Activated T-helper 1 cell treated with anti-CD3 and anti-CD28 coated beads, Interleukin-12 subunit alpha, Interleukin-12 subunit beta, Interleukin-2, Interleukin-4 antibody, amounts not matched to agents 30 ng/mL and 10 ng/mL and 1 ng/mL, durations not matched to agents 14 hours and 24 hours and 36 hours (primary cell): ENCODE data around the gene ZFYVE19. TPM values are rescaled to one million over a fixed set of nuclear protein-coding genes. Genes with fewer than 3 reads are reported as not detected.

Experiments used
- DNase-seq: peaks from one replicate; pipeline ENCODE4 v3.0.0; 2021; ENCODE audit warnings: low spot score
- H3K27ac Mint-ChIP-seq: one replicate; pipeline ENCODE4 v1.8.0; 2021; ENCODE audit warnings: mild to moderate bottlenecking, mixed read lengths
- H3K27me3 Mint-ChIP-seq: one replicate; pipeline ENCODE4 v1.8.0; 2022; ENCODE audit warnings: mild to moderate bottlenecking, moderate library complexity, mixed read lengths; ENCODE audit not compliant: insufficient read depth
- H3K36me3 Mint-ChIP-seq: one replicate; pipeline ENCODE4 v1.8.0; 2021; ENCODE audit warnings: low read depth, mixed read lengths
- H3K4me1 Mint-ChIP-seq: one replicate; pipeline ENCODE4 v1.8.0; 2021; ENCODE audit warnings: low read depth, mixed read lengths
- H3K4me3 Mint-ChIP-seq: one replicate; pipeline ENCODE4 v1.8.0; 2021; ENCODE audit warnings: mild to moderate bottlenecking, moderate library complexity, mixed read lengths
- H3K9me3 Mint-ChIP-seq: one replicate; pipeline ENCODE4 v1.8.0; 2021; ENCODE audit warnings: mixed read lengths
- intact Hi-C: fragments of 100-400 bp; cut with micrococcal nuclease; formaldehyde crosslinking; loops from one replicate; pipeline ENCODE4 v1.15.1; 2024
- total RNA-seq: library from RNA; stranded (reverse); gene quantifications from 2 replicates; pipeline ENCODE4 v1.2.3, GENCODE V29; 2022

Gene ZFYVE19, protein sequence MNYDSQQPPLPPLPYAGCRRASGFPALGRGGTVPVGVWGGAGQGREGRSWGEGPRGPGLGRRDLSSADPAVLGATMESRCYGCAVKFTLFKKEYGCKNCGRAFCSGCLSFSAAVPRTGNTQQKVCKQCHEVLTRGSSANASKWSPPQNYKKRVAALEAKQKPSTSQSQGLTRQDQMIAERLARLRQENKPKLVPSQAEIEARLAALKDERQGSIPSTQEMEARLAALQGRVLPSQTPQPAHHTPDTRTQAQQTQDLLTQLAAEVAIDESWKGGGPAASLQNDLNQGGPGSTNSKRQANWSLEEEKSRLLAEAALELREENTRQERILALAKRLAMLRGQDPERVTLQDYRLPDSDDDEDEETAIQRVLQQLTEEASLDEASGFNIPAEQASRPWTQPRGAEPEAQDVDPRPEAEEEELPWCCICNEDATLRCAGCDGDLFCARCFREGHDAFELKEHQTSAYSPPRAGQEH
- 36.2 and 38.6 TPM in 2 replicates for total RNA-seq

DNA sequence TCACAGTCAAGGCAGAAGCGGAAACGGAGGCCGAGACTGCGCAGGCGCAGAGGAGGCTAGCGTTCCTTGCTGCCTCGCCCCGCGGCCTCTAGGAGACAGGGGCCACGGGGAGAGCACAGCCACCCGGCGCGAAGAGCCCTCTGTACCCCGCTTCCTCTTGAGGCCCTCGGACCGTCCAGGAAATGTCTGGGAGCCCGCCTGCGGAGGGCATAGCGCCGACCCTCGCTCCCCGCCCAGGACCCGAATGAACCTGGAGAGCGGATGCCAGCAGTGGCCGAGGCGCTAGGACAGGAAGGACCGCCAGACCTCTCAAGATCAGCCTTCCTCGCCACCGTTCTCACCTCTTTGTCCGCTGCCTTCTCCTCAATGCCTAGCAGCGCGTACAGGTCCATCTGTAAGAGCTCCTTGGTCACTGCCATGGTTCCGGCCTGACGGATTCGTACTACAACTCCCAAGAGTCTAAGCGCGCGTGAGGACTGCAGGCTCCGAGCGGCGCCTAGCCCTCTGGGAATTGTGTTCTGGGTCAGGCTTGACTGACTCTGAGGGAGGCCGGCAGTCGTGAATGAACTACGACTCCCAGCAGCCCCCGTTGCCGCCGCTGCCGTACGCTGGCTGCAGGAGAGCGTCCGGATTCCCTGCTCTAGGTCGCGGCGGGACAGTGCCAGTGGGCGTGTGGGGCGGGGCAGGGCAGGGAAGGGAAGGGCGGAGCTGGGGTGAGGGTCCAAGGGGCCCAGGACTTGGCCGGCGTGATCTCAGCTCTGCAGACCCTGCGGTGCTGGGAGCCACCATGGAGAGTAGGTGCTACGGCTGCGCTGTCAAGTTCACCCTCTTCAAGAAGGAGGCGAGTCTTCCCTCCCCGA, at the start of gene ZFYVE19, which contains the start of gene DNAJC17:
Gene ZFYVE19 (plus strand): TSS at position 62 of the 860 bp plus-strand sequence. CDS start 501 bp downstream, at position 563.
Gene DNAJC17 (minus strand): TSS at position 446 of the 860 bp plus-strand sequence. CDS start 27 bp downstream, at position 419.
- Mint-ChIP-seq H3K4me1 (peaks cover 17% of the 10 kb centered on the region), H3K27ac (peak within 1 kb of the TSS; percentile 100), H3K4me3 (peak within 1 kb of the TSS; percentile 93), H3K9me3 (no peaks in the 10 kb centered on the region), H3K27me3 (no peaks in the 10 kb centered on the region), H3K36me3 (peaks cover 15% of the 10 kb centered on the region)
- intact Hi-C loops: loop anchor here (1.0 to 5.0 kb wide), 16 partner anchors 37 to 1466 kb away; partner anchors contain the start of genes CHAC1, CHP1, GANC and INO80
- peak; percentile 93 for DNase-seq

GRCh38 chr15:40759961-40760360, 46.9 kb upstream of the ZFYVE19 start:
- intact Hi-C loops: no loop called here

GRCh38 chr15:40762919-40763800, 43.7 kb upstream of the ZFYVE19 start:
- Mint-ChIP-seq H3K36me3 (peaks cover 3% of the 10 kb centered on the region), H3K4me1 (peaks cover 16% of the 10 kb centered on the region), H3K9me3 (no peaks in the 10 kb centered on the region), H3K27me3 (peaks cover 2% of the 10 kb centered on the region), H3K4me3 (peak overlapping the region; percentile 81), H3K27ac (peak overlapping the region; percentile 87)
- no peak for DNase-seq
- intact Hi-C loops: no loop called here

More at GRCh38 chr15:40759961-40760360, 46.9 kb upstream of the ZFYVE19 start:
- Mint-ChIP-seq H3K27ac (no peak overlapping the region), H3K9me3 (no peaks in the 10 kb centered on the region), H3K4me1 (peaks cover 21% of the 10 kb centered on the region), H3K27me3 (peaks cover 2% of the 10 kb centered on the region), H3K4me3 (no peak overlapping the region), H3K36me3 (no peaks in the 10 kb centered on the region)
- DNase-seq: no peak

DNA sequence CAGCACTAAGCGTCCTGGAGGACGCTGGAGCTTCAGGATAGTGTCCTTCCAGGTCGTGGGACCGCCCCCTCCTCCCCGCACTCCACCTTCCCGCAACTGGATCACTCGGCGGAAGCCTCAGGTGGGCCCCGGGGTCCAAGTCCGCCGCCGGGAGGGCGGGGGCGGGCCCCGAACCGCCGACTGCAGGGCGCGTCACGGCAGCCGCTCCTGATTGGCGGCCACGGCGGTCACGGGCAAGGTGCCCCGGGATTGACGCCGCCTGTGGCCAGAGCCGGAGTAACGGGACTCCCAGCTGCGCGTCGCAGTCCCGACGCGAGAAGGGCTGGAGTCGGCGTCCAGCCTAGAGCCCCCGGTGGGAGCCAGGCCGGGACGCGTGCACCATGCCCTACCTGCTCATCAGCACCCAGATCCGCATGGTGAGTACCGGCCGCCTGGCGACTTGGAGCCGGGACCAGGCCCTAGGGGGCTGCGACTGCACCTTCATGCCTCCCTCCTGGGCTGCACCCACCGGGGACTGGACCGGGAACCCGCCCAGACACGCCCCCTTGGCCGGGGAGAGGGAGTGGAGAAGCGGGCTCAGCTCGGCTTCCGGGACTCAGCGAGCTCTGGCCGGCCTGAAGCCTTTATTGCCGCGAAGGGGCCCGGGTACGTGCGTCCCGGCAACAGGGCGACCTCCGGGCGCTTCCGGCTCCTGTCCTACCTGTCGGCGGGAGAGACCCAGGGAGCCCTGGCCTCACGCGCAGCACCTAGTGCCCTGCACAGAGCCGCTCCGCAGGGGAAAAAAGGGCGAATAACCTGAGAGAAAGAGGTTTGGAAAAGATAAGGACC, 42.9 kb upstream of the ZFYVE19 start, which contains the start of gene GCHFR:
Gene GCHFR (plus strand): TSS at position 268 of the 828 bp plus-strand sequence. CDS start 113 bp downstream, at position 381.
- DNase-seq: peak; percentile 73
- Mint-ChIP-seq H3K27ac (peak within 1 kb of the TSS; percentile 87), H3K4me3 (peak within 1 kb of the TSS; percentile 81), H3K27me3 (peaks cover 2% of the 10 kb centered on the region), H3K36me3 (peaks cover 3% of the 10 kb centered on the region), H3K9me3 (no peaks in the 10 kb centered on the region), H3K4me1 (peaks cover 21% of the 10 kb centered on the region)
- intact Hi-C loops: loop anchor here (1.0 to 2.0 kb wide), 5 partner anchors 9 to 131 kb away; partner anchors contain the start of genes RAD51, RMDN3 and VPS18

DNA sequence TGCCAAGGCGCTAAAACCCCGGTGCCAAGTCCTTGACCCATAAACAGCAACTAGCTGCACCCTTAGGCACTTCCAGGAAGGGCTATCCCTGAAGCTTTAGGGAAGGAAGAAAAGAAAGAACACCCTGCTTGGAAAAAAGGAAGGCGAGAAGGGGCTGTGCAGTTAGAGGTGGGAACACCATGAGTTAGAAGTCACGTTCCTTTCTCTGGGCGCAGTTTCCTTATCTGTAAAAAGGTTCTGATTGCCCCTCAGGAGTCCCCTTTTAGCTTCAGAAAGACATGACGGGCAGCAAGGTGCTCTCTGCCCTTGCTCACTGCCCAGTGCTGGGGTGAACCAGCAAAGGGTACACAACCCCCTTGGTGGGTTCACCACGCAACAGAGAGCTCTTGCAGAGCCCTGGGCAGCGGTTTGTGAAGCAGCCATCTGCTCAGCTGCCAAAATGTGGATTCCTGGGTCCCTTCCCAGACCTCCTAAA, 42.2 kb upstream of the ZFYVE19 start:
- Mint-ChIP-seq H3K4me1 (peaks cover 26% of the 10 kb centered on the region), H3K4me3 (peak overlapping the region; percentile 81), H3K36me3 (peaks cover 3% of the 10 kb centered on the region), H3K27ac (peak overlapping the region; percentile 83), H3K27me3 (peaks cover 2% of the 10 kb centered on the region), H3K9me3 (no peaks in the 10 kb centered on the region)
- DNase-seq: no peak
- intact Hi-C loops: loop anchor here (1.0 to 2.0 kb wide), 6 partner anchors 9 to 130 kb away; partner anchors contain the start of genes DNAJC17, RAD51, RMDN3 and VPS18

DNA sequence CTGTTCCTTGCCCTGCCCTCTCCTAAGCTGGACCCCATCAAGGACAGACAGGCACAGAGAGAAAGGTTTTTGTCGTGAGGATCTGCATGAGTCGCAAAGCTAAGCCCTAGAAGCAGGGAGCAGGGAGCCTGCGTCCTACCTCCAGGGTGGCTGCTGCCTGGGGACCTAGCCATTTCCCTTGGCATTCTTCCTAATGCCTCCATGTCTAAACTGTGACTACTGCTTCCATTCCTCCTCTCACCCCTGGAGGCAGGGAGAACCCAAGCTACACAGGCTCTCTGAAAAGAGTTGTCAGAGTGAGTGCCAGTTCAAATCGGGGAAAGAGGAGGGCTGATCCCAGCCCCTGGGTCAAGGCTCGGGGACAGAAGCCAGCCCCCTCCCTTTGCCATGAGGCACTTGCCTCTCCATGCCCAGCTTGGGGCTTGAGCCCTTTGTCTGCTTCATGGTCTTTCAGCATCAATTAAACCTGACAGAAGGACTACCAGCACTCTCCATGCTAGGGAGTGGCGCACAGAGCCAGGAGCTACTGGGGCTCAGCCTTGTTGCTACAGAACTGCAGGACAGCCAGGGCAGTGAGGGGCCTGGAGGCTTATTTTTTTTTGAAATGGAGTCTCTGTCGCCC, 40.6 kb upstream of the ZFYVE19 start:
- Mint-ChIP-seq H3K4me1 (peaks cover 34% of the 10 kb centered on the region), H3K27me3 (no peaks in the 10 kb centered on the region), H3K36me3 (peaks cover 9% of the 10 kb centered on the region), H3K4me3 (peak overlapping the region; percentile 7), H3K27ac (no peak overlapping the region), H3K9me3 (no peaks in the 10 kb centered on the region)
- intact Hi-C loops: no loop called here
- no peak for DNase-seq

GRCh38 chr15:40766906-40767837, 39.7 kb upstream of the ZFYVE19 start:
- DNase-seq: no peak
- Mint-ChIP-seq H3K4me1 (peaks cover 34% of the 10 kb centered on the region), H3K36me3 (peaks cover 11% of the 10 kb centered on the region), H3K27ac (no peak overlapping the region), H3K4me3 (no peak overlapping the region), H3K27me3 (no peaks in the 10 kb centered on the region), H3K9me3 (no peaks in the 10 kb centered on the region)
- intact Hi-C loops: no loop called here

DNA sequence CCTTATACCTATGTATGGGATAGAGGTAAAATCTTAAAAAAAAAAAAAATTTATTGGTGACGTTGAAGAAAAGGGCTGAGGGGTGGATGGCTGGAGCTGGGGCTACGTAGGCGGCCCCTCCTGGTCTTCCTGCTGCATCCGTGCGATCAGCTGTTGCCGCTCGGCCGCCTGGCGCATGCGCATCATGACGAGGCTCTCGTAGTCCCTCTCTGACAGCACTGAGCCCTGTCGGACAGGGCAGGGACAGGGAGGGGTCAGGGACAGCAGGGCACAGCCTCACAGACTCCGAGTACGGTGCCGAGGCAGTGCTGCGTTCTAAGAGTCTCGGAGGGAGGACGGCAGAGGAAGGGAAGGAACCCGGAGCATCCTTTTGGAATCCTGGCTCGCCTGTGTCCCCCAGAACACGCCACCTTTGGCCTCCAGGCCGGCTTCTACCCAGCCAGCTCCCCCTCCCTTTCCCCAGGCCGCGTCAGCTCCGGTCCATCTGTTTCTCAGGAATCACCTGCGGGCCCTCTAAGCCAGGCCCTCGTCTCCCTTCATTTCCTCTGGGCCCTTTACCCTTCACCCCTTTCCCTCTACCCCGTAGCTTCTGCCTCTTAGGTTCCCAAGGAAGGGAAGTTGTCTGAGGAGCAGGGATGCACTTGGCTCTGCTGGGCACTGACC, 38.9 kb upstream of the ZFYVE19 start:
- Mint-ChIP-seq H3K4me1 (peaks cover 34% of the 10 kb centered on the region), H3K9me3 (no peaks in the 10 kb centered on the region), H3K4me3 (no peak overlapping the region), H3K36me3 (peaks cover 12% of the 10 kb centered on the region), H3K27ac (no peak overlapping the region), H3K27me3 (no peaks in the 10 kb centered on the region)
- intact Hi-C loops: no loop called here
- no peak for DNase-seq

DNA sequence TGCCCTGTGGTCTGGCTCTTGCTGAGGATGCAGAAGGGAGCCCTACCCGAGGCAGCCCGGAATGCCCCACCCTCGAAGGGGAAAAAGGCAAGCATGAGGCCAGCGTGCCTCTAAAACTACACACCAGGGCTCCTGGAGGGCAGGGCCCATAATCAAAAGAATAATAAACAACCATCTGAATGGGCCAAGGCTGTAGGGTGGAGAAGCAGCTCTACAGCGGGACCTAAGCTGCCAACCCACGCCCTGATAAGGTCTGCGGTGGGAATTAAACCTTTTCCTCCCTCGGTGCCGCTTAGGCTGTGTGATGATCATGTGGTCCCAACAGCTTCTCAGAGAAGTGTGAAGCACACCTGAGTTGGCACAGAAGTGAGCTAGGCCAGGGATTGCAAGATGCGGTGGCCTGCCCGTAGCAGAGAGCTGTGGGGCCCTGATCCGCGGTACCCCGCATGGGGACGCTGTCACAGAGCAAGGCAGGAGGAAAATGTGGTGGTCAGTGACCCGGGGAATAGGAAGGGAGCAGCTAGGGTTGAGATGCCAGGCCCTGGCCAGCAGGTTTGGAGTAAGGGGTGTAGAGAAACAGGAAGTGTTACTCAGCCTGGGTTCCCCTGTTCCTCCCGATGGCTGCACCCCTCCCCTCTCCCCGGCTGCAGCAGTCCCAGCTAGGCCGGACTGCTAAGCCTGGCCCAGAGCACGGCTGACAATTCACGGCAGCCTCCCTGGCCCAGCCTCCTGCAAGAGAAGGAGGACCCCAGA, 38.2 kb upstream of the ZFYVE19 start:
- intact Hi-C loops: no loop called here
- Mint-ChIP-seq H3K27ac (peak overlapping the region; percentile 81), H3K27me3 (no peaks in the 10 kb centered on the region), H3K36me3 (peaks cover 15% of the 10 kb centered on the region), H3K4me3 (no peak overlapping the region), H3K4me1 (peaks cover 34% of the 10 kb centered on the region), H3K9me3 (no peaks in the 10 kb centered on the region)
- DNase-seq: no peak
